HG03457 (cell line): ENCODE data around the gene ZNF808.
"Not testable (repeated sequence)": the region's sequence is repeated elsewhere in the genome, so short reads cannot be mapped to it uniquely, and the experiment has no call there.

Experiments used
- ATAC-seq: cut with Tn5 transposase; IDR thresholded peaks from one replicate; pipeline ENCODE4 v1.9.1; 2021; ENCODE audit warnings: moderate number of reproducible peaks; ENCODE audit not compliant: unreplicated experiment

Gene ZNF808

GRCh38 chr19:52535771-52536447 lies 8.4 kb downstream of the ZNF808 start:
- peak; percentile 53 for ATAC-seq

GRCh38 chr19:52536448-52536800 lies 9.0 kb downstream of the ZNF808 start:
- ATAC-seq, result no peak

- not testable (repeated sequence) for ATAC-seq
These were observed 11.3 kb downstream of the ZNF808 start for GRCh38 chr19:52538815-52539214.

- not testable (repeated sequence) for ATAC-seq
These were observed 13.7 kb downstream of the ZNF808 start for GRCh38 chr19:52541176-52541575.

GRCh38 chr19:52541608-52542007 lies 14.1 kb downstream of the ZNF808 start:
- no peak for ATAC-seq

- not testable (repeated sequence) for ATAC-seq
These were observed 15.1 kb downstream of the ZNF808 start for GRCh38 chr19:52542541-52542940.

- no peak for ATAC-seq
These were observed 15.7 kb downstream of the ZNF808 start for GRCh38 chr19:52542984-52543664.

GRCh38 chr19:52554216-52554971 lies 26.9 kb downstream of the ZNF808 start:
- no peak for ATAC-seq

GRCh38 chr19:52557231-52557995 lies 29.9 kb downstream of the ZNF808 start:
- no peak for ATAC-seq

GRCh38 chr19:52558732-52559445 lies 31.4 kb downstream of the ZNF808 start:
- ATAC-seq, result not testable (repeated sequence)

GRCh38 chr19:52561611-52562010 lies 34.1 kb downstream of the ZNF808 start:
- ATAC-seq, result not testable (repeated sequence)

GRCh38 chr19:52566121-52566520 lies 38.7 kb downstream of the ZNF808 start:
- no peak for ATAC-seq

- no peak for ATAC-seq
These were observed 39.1 kb downstream of the ZNF808 start for GRCh38 chr19:52566588-52566987.

GRCh38 chr19:52567921-52568320 lies 40.5 kb downstream of the ZNF808 start:
- no peak for ATAC-seq

GRCh38 chr19:52569638-52569999 lies 42.2 kb downstream of the ZNF808 start:
- ATAC-seq, result not testable (repeated sequence)

- ATAC-seq, result peak; percentile 91
These were observed 42.8 kb downstream of the ZNF808 start, which contains the start of gene ZNF701 for GRCh38 chr19:52570000-52570861. ZNF701 (plus strand) TSS chr19:52570287; CDS start chr19:52574148, 3,861 bp downstream.

GRCh38 chr19:52584736-52585440 lies 57.4 kb downstream of the ZNF808 start:
- ATAC-seq, result no peak

- ATAC-seq, result no peak
These were observed 58.1 kb downstream of the ZNF808 start for GRCh38 chr19:52585604-52586003.

- ATAC-seq, result no peak
These were observed 63.3 kb downstream of the ZNF808 start for GRCh38 chr19:52590728-52591127.
